ENCODE measurements around the gene TOP1. TPM values are rescaled to one million over a fixed set of nuclear protein-coding genes. Genes with fewer than 3 reads are reported as not detected.

TOP1 gene
- total and polyA plus RNA-seq, 9 of the 15 experiments (the other 6 are each of a cell fraction or from before 2014, with no cell fraction given): 26.4 to 127 (median 39.6) TPM

DNA sequence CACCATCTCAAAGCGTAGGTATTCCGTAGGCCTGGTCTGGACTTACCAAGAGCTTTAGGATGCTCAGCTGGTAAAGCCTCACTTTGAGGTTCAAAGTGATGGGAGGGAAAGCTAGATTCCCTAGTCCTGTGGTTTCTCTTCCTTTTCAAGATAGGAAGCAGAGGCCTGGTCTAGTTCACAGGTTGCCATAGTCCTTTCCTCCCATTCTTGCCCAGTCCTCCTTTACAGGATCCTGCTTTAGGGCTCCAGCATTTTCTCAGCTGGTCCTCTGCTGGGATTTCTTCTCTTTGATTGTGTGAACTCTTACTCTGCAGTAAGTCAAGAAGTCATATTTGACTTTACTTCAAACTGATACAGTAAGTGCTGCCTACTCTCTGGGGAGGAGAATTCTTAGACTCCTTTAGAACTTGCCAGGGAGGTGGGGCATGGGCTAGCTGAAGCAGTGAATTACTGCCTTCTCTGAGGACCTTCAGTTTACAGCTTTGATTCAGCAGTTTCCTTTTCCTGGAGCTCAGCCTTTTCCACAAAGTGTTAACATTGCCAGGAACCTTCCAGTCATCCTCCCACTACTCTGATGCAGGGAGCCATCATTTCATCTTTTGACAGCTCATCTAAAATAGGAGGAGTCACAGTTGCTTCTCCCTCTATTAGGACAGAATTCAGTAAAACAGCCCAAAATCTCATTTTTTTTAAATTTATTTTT lies 65.9 kb downstream of the TOP1 start (continued):
- no peak for TF ChIP-seq MYNN (IDR thresholded peaks at IDR 0.05)
- TF ChIP-seq MYNN (CRISPR knock-in tag; IDR thresholded peaks at IDR 0.05): no peak

- Histone ChIP-seq H2AFZ (ENCODE audit: low read depth, low read length) (no peak overlapping the region), H3K79me2 (ENCODE audit: control insufficient read depth, insufficient read depth, low read length) (no peaks in the 10 kb centered on the region), H4K20me1 (replicated peaks; ENCODE audit: control insufficient read depth, insufficient read depth, low read length) (no peaks in the 10 kb centered on the region), H3K4me2 (ENCODE audit: insufficient read depth, low read length) (no peak overlapping the region), H3K9ac (ENCODE audit: insufficient read depth in 1 of 2, low read depth in 2 of 2, low read length in 2 of 2) (no peak overlapping the region), H3K27me3 (ENCODE audit: control insufficient read depth in 2 of 2, insufficient read depth in 2 of 2, low read length in 2 of 2) (no peaks in the 10 kb centered on the region), H3K36me3 (ENCODE audit: control insufficient read depth, insufficient read depth, low read length) (peaks cover 82% of the 10 kb centered on the region), H3K9me3 (replicated peaks; ENCODE audit: control insufficient read depth, insufficient read depth, low read depth, low read length) (no peaks in the 10 kb centered on the region), H3K9me1 (ENCODE audit: control insufficient read depth, insufficient read depth, low read length) (no peaks in the 10 kb centered on the region), H3K27ac (ENCODE audit: extremely low read depth, low read depth, low read length) (no peak overlapping the region), H3K4me3 (no peak overlapping the region), H3K4me1 (replicated peaks in 1 of 2; ENCODE audit: control insufficient read depth in 2 of 2, insufficient read depth in 2 of 2, low read length in 2 of 2) (no peaks in the 10 kb centered on the region)
- FAIRE-seq (peak; percentile 82), DNase-seq (ENCODE audit: extremely low read depth in 1 of 4, low spot score in 3 of 4) (peak; percentile 68 to 71 (median 70)), ATAC-seq (peak; percentile 91)
- BruUV-seq (replicated peaks): no TSS peak
- in situ Hi-C loops (cut with MboI): no loop called here
- intact Hi-C loops (cut with micrococcal nuclease): loop anchor here (1.0 kb wide), 2 partner anchors 105 to 127 kb away; no protein-coding TSS in a partner anchor
- ChIA-PET CTCF (ENCODE audit: low intra/inter-chr PET ratio) (interaction anchor here (1.0 to 2.8 kb wide), 4 partner anchors 105 to 245 kb away, joined by 4 to 36 read pairs (median 15); partner anchors contain the start of gene LPIN3), POLR2A (interaction anchor here (0.7 to 1.6 kb wide), 2 partner anchors 9 to 196 kb away, joined by 4 to 12 read pairs; no protein-coding TSS in a partner anchor)
- 36% methylated on average over 7 of the region's 7 CpGs for WGBS (ENCODE audit: insufficient coverage, low coverage, missing lambda C conversion rate)
- TF ChIP-seq NR2C2 (CRISPR knock-in tag; IDR thresholded peaks at IDR 0.05) (no peak), NR2C2 (tag; IDR thresholded peaks at IDR 0.05) (no peak), ZBTB40 (IDR thresholded peaks at IDR 0.05) (no peak), ZBTB40 (CRISPR knock-in tag; IDR thresholded peaks at IDR 0.05) (no peak), YY1 (IDR thresholded peaks at IDR 0.05; ENCODE audit: borderline replicate concordance in 1 of 3, control insufficient read depth in 1 of 3, extremely low read depth in 1 of 3, insufficient read depth in 3 of 3, insufficient read length in 1 of 3, insufficient replicate concordance in 2 of 3, low read depth in 1 of 3, low read length in 2 of 3) (peak in 2 of 3 experiments; percentile 61 to 71)
Observed at GRCh38 chr20:41095110-41095969, 66.7 kb downstream of the TOP1 start.
